ENCODE measurements around the gene XPO6.

DNA sequence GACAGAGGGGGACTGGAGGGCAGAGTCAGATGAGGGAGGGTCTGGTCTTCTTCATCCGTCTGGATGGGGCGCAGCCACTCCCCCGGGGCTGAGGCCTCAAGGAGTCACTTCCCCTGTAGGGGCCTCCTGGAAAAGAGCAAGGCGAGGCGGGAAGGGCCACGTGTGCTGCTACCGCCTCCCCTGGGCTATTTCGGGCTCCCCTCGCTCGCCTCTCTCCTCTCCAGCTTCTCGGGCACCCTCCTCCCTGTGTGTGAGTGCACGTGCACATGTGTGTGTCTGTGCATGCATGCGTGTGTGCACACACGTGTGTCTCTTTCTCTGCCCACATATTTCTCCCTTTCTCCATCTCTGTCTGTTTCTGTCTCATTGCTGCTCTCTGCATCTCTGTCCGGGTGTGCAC, 158.3 kb downstream of the XPO6 start:
- TF ChIP-seq, protein P1, sequence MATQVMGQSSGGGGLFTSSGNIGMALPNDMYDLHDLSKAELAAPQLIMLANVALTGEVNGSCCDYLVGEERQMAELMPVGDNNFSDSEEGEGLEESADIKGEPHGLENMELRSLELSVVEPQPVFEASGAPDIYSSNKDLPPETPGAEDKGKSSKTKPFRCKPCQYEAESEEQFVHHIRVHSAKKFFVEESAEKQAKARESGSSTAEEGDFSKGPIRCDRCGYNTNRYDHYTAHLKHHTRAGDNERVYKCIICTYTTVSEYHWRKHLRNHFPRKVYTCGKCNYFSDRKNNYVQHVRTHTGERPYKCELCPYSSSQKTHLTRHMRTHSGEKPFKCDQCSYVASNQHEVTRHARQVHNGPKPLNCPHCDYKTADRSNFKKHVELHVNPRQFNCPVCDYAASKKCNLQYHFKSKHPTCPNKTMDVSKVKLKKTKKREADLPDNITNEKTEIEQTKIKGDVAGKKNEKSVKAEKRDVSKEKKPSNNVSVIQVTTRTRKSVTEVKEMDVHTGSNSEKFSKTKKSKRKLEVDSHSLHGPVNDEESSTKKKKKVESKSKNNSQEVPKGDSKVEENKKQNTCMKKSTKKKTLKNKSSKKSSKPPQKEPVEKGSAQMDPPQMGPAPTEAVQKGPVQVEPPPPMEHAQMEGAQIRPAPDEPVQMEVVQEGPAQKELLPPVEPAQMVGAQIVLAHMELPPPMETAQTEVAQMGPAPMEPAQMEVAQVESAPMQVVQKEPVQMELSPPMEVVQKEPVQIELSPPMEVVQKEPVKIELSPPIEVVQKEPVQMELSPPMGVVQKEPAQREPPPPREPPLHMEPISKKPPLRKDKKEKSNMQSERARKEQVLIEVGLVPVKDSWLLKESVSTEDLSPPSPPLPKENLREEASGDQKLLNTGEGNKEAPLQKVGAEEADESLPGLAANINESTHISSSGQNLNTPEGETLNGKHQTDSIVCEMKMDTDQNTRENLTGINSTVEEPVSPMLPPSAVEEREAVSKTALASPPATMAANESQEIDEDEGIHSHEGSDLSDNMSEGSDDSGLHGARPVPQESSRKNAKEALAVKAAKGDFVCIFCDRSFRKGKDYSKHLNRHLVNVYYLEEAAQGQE (IDR thresholded peaks at IDR 0.05; ENCODE audit: low read depth) = no peak
- TF ChIP-seq, protein P2, sequence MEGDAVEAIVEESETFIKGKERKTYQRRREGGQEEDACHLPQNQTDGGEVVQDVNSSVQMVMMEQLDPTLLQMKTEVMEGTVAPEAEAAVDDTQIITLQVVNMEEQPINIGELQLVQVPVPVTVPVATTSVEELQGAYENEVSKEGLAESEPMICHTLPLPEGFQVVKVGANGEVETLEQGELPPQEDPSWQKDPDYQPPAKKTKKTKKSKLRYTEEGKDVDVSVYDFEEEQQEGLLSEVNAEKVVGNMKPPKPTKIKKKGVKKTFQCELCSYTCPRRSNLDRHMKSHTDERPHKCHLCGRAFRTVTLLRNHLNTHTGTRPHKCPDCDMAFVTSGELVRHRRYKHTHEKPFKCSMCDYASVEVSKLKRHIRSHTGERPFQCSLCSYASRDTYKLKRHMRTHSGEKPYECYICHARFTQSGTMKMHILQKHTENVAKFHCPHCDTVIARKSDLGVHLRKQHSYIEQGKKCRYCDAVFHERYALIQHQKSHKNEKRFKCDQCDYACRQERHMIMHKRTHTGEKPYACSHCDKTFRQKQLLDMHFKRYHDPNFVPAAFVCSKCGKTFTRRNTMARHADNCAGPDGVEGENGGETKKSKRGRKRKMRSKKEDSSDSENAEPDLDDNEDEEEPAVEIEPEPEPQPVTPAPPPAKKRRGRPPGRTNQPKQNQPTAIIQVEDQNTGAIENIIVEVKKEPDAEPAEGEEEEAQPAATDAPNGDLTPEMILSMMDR (IDR thresholded peaks at IDR 0.05 in 2 of 3, conservative IDR thresholded peaks at IDR 0.05 in 1 of 3; ENCODE audit: borderline replicate concordance in 1 of 3, insufficient read depth in 1 of 3, low read depth in 2 of 3, low read length in 2 of 3) = no peak
- TF ChIP-seq RAD21 (IDR thresholded peaks at IDR 0.05; ENCODE audit: low read depth) = no peak
- TF ChIP-seq, protein P3, sequence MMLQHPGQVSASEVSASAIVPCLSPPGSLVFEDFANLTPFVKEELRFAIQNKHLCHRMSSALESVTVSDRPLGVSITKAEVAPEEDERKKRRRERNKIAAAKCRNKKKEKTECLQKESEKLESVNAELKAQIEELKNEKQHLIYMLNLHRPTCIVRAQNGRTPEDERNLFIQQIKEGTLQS (IDR thresholded peaks at IDR 0.05) = no peak
- no peak for TF ChIP-seq JUND (IDR thresholded peaks at IDR 0.05)
- no peak for TF ChIP-seq EZH2 (IDR thresholded peaks at IDR 0.05)
- TF ChIP-seq POLR2AphosphoS5 (IDR thresholded peaks at IDR 0.05; ENCODE audit: low read depth, low read length) = no peak
- TF ChIP-seq ZNF274 (IDR thresholded peaks at IDR 0.05; ENCODE audit: low read depth, low read length) = no peak
- TF ChIP-seq SP1 (IDR thresholded peaks at IDR 0.05; ENCODE audit: low read depth) = no peak

All from HCT116 (cell line).